Astrocyte of the spinal cord (primary cell): ENCODE results near the gene PAN2.
"Not testable (repeated sequence)": the region's sequence is repeated elsewhere in the genome, so short reads cannot be mapped to it uniquely, and the experiment has no call there.

ENCODE experiments used
- DNase-seq: peaks from one replicate; pipeline ENCODE4 v3.0.0; 2011; ENCODE audit warnings: low read depth, low spot score
- H3K4me3 ChIP-seq: 2 replicates; pipeline ENCODE4 v1.5.1; 2011; ENCODE audit warnings: low read depth, mild to moderate bottlenecking, low read length, moderate library complexity
- CTCF ChIP-seq: IDR thresholded peaks from 2 replicates; pipeline ENCODE4 v1.5.1; 2012; ENCODE audit warnings: low read depth, mild to moderate bottlenecking, low read length, inconsistent platforms
- in situ Hi-C: cut with HindIII; loops from 2 replicates; pipeline ENCODE4 v1.10.0; 2017; ENCODE audit warnings: low sequenced_read_pairs

The PAN2 gene

GRCh38 chr12:56297400-56297799 is 36.4 kb downstream of the PAN2 start:
- no peak overlapping the region for H3K4me3 ChIP-seq
- DNase-seq: no peak
- in situ Hi-C loops: no loop called here
- no peak for TF ChIP-seq CTCF

- no peak overlapping the region for H3K4me3 ChIP-seq
- no peak for TF ChIP-seq CTCF
- no peak for DNase-seq
- in situ Hi-C loops: no loop called here
Observed at GRCh38 chr12:56296295-56296694, 37.5 kb downstream of the PAN2 start.

- TF ChIP-seq CTCF: no peak
- in situ Hi-C loops: no loop called here
- H3K4me3 ChIP-seq: no peak overlapping the region
- DNase-seq: no peak
Observed at GRCh38 chr12:56293795-56294194, 40.0 kb downstream of the PAN2 start.

- DNase-seq: no peak
- in situ Hi-C loops: no loop called here
- no peak overlapping the region for H3K4me3 ChIP-seq
- TF ChIP-seq CTCF: no peak
Observed at GRCh38 chr12:56288705-56289387, 45.0 kb downstream of the PAN2 start.

GRCh38 chr12:56286044-56286830 is 47.6 kb downstream of the PAN2 start:
- no peak for DNase-seq
- in situ Hi-C loops: no loop called here
- TF ChIP-seq CTCF: no peak
- H3K4me3 ChIP-seq: no peak overlapping the region

- DNase-seq, in situ Hi-C loops, H3K4me3 ChIP-seq: not testable (repeated sequence)
Observed at GRCh38 chr12:56284263-56284662, 49.5 kb downstream of the PAN2 start.

GRCh38 chr12:56282579-56282978 is 51.2 kb downstream of the PAN2 start:
- no peak for TF ChIP-seq CTCF
- DNase-seq: no peak
- H3K4me3 ChIP-seq: no peak overlapping the region
- in situ Hi-C loops: no loop called here
